OCI-LY7 (cell line): ENCODE data around the gene PYCARD. TPM values are rescaled to one million over a fixed set of nuclear protein-coding genes. Genes with fewer than 3 reads are reported as not detected.

Experiments
- BruUV-seq: library from RNA; stranded (reverse); fragments of 400-500 nt; replicated peaks from 2 replicates; lab custom pipeline; 2021; lab: Mats Ljungman, UMichigan
- CTCF ChIA-PET: fragments of 300-600 bp; sonication (Branson Sonifier 250); formaldehyde crosslinking; loops from one replicate; lab custom pipeline; 2022; ENCODE audit warnings: antibody characterized with exemption; ENCODE audit not compliant: unreplicated experiment; lab: Charles Lee
- POLR2A ChIA-PET: fragments of 300-600 bp; sonication (Branson Sonifier 250); formaldehyde crosslinking; loops from one replicate; lab custom pipeline; 2022; ENCODE audit warnings: antibody characterized with exemption; lab: Charles Lee
- DNase-seq: peaks from one replicate; pipeline ENCODE4 v3.0.0-alpha.2; 2015; ENCODE audit warnings: low spot score
- H2AFZ ChIP-seq: fragments of 200-600 bp; sonication (generic), shearing (Covaris generic); 2 replicates; pipeline ENCODE4 v1.6.1; 2014; ENCODE audit warnings: mild to moderate bottlenecking, antibody characterized with exemption, low read length, moderate library complexity
- H3K27ac ChIP-seq: fragments of 200-600 bp; sonication (generic); 2 replicates; pipeline ENCODE4 v1.5.1; 2014; ENCODE audit warnings: mixed run types, low read depth, mild to moderate bottlenecking, moderate library complexity, low read length, inconsistent platforms; ENCODE audit not compliant: poor library complexity, severe bottlenecking
- H3K36me3 ChIP-seq: fragments of 200-600 bp; sonication (generic); 2 replicates; pipeline ENCODE4 v1.6.1; 2014; ENCODE audit warnings: mild to moderate bottlenecking, antibody characterized with exemption, low read length, moderate library complexity, mixed read lengths; ENCODE audit not compliant: insufficient read depth
- H3K4me1 ChIP-seq: fragments of 200-600 bp; sonication (generic); 2 replicates; pipeline ENCODE4 v1.5.1; 2014; ENCODE audit warnings: mild to moderate bottlenecking, low read length; ENCODE audit not compliant: insufficient read depth, poor library complexity, severe bottlenecking
- H3K4me2 ChIP-seq: fragments of 200-600 bp; sonication (generic); 2 replicates; pipeline ENCODE4 v1.6.1; 2014; ENCODE audit warnings: mild to moderate bottlenecking, low read length
- H3K4me3 ChIP-seq: fragments of 200-600 bp; sonication (generic); 2 replicates; pipeline ENCODE4 v1.5.1; 2014; ENCODE audit warnings: mild to moderate bottlenecking, low read depth, low read length; ENCODE audit not compliant: poor library complexity, severe bottlenecking
- H3K79me2 ChIP-seq: fragments of 200-600 bp; sonication (generic); 2 replicates; pipeline ENCODE4 v1.6.1; 2016; ENCODE audit warnings: low read depth, mild to moderate bottlenecking, low read length, moderate library complexity, mixed read lengths; ENCODE audit not compliant: insufficient read depth
- H3K9me2 ChIP-seq: fragments of 200-600 bp; sonication (generic); 2 replicates; pipeline ENCODE4 v1.6.1; 2016; ENCODE audit warnings: mild to moderate bottlenecking, low read length, mixed read lengths; ENCODE audit not compliant: insufficient read depth
- H3K9me3 ChIP-seq: fragments of 200-600 bp; sonication (generic); 2 replicates; pipeline ENCODE4 v1.6.1; 2014; ENCODE audit warnings: mild to moderate bottlenecking, mixed run types, low read length, mixed read lengths
- H4K20me1 ChIP-seq: fragments of 200-600 bp; sonication (generic); 2 replicates; pipeline ENCODE4 v1.6.1; 2014; ENCODE audit warnings: mild to moderate bottlenecking, antibody characterized with exemption, low read length, moderate library complexity, mixed read lengths; ENCODE audit not compliant: insufficient read depth
- CTCF ChIP-seq: fragments of 200-600 bp; sonication (generic); conservative IDR thresholded peaks from 2 replicates; pipeline ENCODE4 v1.5.1; 2014; ENCODE audit warnings: mild to moderate bottlenecking, antibody characterized with exemption, low read length, moderate library complexity, mixed read lengths
- EZH2phosphoT487 ChIP-seq: fragments of 200-600 bp; sonication (generic); IDR thresholded peaks from 2 replicates; pipeline ENCODE4 v1.6.1; 2018; ENCODE audit warnings: low read depth, borderline replicate concordance, mild to moderate bottlenecking, mixed run types, antibody characterized with exemption, low read length, moderate library complexity, mixed read lengths
- intact Hi-C: fragments of 100-400 bp; cut with micrococcal nuclease; formaldehyde crosslinking; loops from one replicate; pipeline ENCODE4 v1.10.0; 2022; ENCODE audit not compliant: unreplicated experiment
- total RNA-seq, 2 experiments: library from RNA; depleted of rRNA in 1 of 2; stranded (reverse); fragments of >200 nt in 1 of 2; shearing (Covaris generic) in 1 of 2; gene quantifications; 2 replicates each; pipeline ENCODE4 v1.2.3, GENCODE V29; 2014 to 2022

The PYCARD gene
- total RNA-seq, 2 experiments from 2014 or later, result 5.5 to 14.8 TPM

GRCh38 chr16:31184888-31185287 lies 17.7 kb downstream of the PYCARD start:
- TF ChIP-seq CTCF, result no peak
- no peak overlapping the region for H3K27ac ChIP-seq
- peaks cover 82% of the 10 kb centered on the region for H4K20me1 ChIP-seq
- no peaks in the 10 kb centered on the region for H3K9me2 ChIP-seq
- peaks cover 99% of the 10 kb centered on the region for H3K36me3 ChIP-seq
- no peak overlapping the region for H2AFZ ChIP-seq
- H3K4me1 ChIP-seq, result peaks cover 21% of the 10 kb centered on the region
- CTCF ChIA-PET, result interaction anchor here (1.1 kb wide), 1 partner anchor 17 kb away, joined by 3 read pairs; the partner anchor contains the start of gene PYCARD
- H3K79me2 ChIP-seq, result peaks cover 99% of the 10 kb centered on the region
- intact Hi-C loops, result no loop called here
- POLR2A ChIA-PET, result no interaction called here
- no peak overlapping the region for H3K4me3 ChIP-seq
- DNase-seq, result no peak
- no peaks in the 10 kb centered on the region for H3K9me3 ChIP-seq
- no peak overlapping the region for H3K4me2 ChIP-seq
- BruUV-seq, result no TSS peak

- H3K4me1 ChIP-seq, result peaks cover 25% of the 10 kb centered on the region
- no peak overlapping the region for H3K27ac ChIP-seq
- peaks cover 94% of the 10 kb centered on the region for H3K79me2 ChIP-seq
- ChIA-PET CTCF (no interaction called here), POLR2A (interaction anchor here (1.2 to 2.0 kb wide), 2 partner anchors 15 to 66 kb away, joined by 4 read pairs; partner anchors contain the start of gene KAT8)
- no peak overlapping the region for H3K4me3 ChIP-seq
- H3K36me3 ChIP-seq, result peaks cover 87% of the 10 kb centered on the region
- H3K9me2 ChIP-seq, result no peaks in the 10 kb centered on the region
- no peak for DNase-seq
- H4K20me1 ChIP-seq, result peaks cover 71% of the 10 kb centered on the region
- H2AFZ ChIP-seq, result no peak overlapping the region
- TF ChIP-seq CTCF, result no peak
- TF ChIP-seq EZH2phosphoT487, result no peak
- intact Hi-C loops, result no loop called here
- H3K9me3 ChIP-seq, result no peaks in the 10 kb centered on the region
- BruUV-seq, result no TSS peak
- peak overlapping the region; percentile 80; the same call in 1 of the 2 replicates for H3K4me2 ChIP-seq
Measured at GRCh38 chr16:31183432-31184428, 18.8 kb downstream of the PYCARD start.

- Histone ChIP-seq H3K36me3 (peaks cover 74% of the 10 kb centered on the region), H3K79me2 (peaks cover 85% of the 10 kb centered on the region), H3K9me3 (no peaks in the 10 kb centered on the region), H3K27ac (no peak overlapping the region), H3K4me2 (peak overlapping the region; percentile 80), H2AFZ (no peak overlapping the region), H3K9me2 (no peaks in the 10 kb centered on the region), H3K4me3 (peak overlapping the region; percentile 90), H4K20me1 (peaks cover 57% of the 10 kb centered on the region), H3K4me1 (peaks cover 34% of the 10 kb centered on the region)
- ChIA-PET POLR2A (interaction anchor here (2.0 kb wide), 1 partner anchor 65 kb away, joined by 4 read pairs; the partner anchor contains the start of gene KAT8), CTCF (no interaction called here)
- BruUV-seq, result no TSS peak
- DNase-seq, result no peak
- no peak for TF ChIP-seq EZH2phosphoT487
- no peak for TF ChIP-seq CTCF
- intact Hi-C loops, result no loop called here
Measured at GRCh38 chr16:31182391-31182790, 20.2 kb downstream of the PYCARD start.
